GM12864 (cell line): ENCODE measurements around the gene CAMK2B.

Source experiments
- DNase-seq: peaks from one replicate; pipeline ENCODE4 v3.0.0-alpha.2; 2011; ENCODE audit warnings: low read depth
- H3K4me3 ChIP-seq: 2 replicates; pipeline ENCODE4 v1.5.1; 2011; ENCODE audit warnings: mild to moderate bottlenecking, low read depth, low read length, control low read depth
- TF ChIP-seq, protein P1 (sequence below): IDR thresholded peaks from 2 replicates; pipeline ENCODE4 v1.5.1; 2011; ENCODE audit warnings: low read depth, mild to moderate bottlenecking, moderate library complexity, low read length, control low read depth, inconsistent platforms; ENCODE audit errors: missing control alignments

Gene CAMK2B

DNA sequence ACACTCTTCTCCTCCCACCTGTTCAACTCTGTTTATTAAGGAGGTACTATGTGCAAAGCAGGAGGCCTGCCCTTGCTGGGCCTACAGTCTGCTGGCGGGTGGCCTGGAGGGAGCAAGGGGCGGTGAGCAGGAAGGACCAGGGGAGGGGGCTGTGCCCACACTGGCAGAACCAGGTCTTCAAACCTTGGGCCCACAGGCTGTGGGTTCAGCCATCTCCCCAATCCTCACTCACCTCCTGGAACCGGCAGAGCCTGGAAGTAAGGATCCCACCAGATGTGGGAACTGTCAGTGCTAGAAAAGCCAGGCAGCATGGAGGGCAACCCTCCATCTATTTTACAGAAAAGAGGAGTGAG, 50.8 kb downstream of the CAMK2B start:
- H3K4me3 ChIP-seq: no peak overlapping the region
- no peak for DNase-seq
- TF ChIP-seq, protein P1, sequence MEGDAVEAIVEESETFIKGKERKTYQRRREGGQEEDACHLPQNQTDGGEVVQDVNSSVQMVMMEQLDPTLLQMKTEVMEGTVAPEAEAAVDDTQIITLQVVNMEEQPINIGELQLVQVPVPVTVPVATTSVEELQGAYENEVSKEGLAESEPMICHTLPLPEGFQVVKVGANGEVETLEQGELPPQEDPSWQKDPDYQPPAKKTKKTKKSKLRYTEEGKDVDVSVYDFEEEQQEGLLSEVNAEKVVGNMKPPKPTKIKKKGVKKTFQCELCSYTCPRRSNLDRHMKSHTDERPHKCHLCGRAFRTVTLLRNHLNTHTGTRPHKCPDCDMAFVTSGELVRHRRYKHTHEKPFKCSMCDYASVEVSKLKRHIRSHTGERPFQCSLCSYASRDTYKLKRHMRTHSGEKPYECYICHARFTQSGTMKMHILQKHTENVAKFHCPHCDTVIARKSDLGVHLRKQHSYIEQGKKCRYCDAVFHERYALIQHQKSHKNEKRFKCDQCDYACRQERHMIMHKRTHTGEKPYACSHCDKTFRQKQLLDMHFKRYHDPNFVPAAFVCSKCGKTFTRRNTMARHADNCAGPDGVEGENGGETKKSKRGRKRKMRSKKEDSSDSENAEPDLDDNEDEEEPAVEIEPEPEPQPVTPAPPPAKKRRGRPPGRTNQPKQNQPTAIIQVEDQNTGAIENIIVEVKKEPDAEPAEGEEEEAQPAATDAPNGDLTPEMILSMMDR: no peak

DNA sequence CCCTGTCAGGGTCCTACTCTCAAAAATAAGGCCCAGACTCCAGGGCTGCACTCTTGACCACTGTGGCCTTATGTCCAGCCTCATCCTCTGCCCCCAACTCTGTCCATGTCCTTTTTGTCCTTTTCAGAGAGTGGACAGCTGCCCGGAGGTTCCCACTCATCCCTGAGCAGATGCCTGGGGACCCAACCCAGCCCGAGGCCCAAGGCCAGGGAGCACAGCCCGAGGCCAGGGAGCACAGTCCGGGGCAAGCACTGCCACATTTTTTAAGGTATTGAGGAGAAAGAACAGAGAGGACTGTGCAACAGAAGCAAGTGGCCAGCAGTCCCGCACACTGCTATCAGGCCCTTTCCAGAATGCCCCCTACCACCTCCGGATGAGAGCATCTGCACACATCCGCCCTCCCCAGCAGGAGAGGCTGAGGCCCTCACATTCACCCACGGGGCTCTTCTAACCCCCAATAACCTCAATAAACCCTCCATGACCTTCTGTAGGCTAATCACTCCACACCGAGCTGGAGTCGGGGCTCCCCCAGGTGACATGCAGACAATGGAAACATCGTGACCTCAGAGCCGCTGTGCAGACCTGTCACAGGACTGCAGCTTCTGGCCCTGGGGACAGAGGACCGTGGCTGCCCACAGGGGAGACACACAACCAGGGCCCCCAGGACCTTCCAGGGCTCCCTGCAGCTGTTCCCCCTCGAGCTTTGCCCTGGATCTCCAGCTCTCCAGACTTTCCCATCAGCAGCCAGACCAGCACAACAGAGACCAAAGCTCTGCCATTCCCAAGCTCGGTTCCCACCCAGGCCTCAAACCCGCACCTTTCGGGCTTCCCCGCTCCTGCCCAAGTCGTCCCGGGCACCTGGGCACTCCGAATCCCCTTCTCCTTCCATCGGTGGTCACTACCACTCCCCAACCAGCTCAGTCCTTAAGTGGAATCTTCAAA, 51.4 kb downstream of the CAMK2B start:
- no peak for DNase-seq
- TF ChIP-seq, protein P1: no peak
- H3K4me3 ChIP-seq: no peak overlapping the region

DNA sequence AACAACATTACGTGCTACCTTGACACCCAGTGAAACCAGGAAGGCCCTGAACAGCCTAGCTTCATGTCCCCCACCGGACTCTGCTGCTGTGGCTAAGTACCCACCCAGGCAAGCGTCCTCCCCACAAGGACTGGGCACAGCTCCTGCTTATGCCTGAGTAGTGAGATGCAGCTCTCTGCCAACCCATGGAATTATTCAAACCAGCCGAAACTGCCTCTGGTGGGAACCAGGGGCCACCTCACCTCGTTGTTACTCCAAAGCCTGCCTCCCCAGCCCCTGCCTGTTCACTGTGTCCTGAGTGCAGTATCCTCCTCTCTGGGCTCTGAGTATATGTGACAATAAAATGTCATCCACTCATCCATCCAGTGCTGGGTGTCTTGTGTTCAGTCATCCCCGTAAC, 52.4 kb downstream of the CAMK2B start:
- DNase-seq: no peak
- H3K4me3 ChIP-seq: no peak overlapping the region
- TF ChIP-seq, protein P1: no peak

DNA sequence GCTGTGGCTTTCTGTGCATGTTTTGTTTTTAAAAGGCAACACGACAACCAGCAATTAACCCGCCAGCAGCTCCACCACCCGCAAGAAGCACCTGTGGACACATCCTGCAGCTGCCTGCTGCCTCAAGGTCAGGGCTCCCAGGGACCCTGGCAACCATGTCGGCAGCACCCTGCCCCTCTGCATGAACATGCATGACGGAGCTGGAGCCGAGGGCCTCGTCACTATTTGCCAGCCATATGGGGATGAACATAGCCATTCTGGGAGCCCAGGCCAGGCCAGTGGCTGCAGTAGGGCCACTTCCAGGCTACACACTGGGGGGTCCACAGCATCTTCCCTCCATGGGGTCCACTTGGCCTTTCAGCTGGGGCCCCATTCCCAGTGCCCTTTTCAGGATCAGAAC, 52.9 kb downstream of the CAMK2B start:
- H3K4me3 ChIP-seq: no peak overlapping the region
- DNase-seq: no peak
- TF ChIP-seq, protein P1: no peak

DNA sequence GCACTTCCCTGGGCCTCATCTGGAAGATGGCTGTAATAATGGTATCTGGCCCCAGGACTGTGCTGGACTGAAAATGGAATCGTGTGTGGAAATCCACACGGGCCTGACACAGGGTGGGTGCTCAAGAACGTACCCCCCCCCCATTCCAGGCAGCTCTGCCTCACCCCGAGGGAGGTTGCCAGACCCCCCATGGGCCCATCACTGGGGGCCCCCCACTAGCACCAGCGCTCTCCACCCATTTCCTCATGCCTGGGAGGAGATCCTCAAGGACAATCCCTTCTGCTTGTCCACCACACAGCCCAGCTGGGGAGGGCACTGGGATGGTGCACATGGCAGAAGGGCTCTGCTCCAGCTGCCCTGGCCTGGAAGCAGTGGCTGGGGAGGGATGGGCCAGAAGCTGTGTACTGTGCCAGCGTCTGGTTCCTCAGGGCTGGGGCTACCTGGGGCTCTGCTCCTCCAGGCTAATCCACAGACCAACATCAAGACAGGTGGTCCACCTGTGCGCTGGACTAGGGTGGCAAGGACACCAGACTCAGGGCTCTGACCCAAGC, 55.4 kb downstream of the CAMK2B start:
- TF ChIP-seq, protein P1: no peak

DNA sequence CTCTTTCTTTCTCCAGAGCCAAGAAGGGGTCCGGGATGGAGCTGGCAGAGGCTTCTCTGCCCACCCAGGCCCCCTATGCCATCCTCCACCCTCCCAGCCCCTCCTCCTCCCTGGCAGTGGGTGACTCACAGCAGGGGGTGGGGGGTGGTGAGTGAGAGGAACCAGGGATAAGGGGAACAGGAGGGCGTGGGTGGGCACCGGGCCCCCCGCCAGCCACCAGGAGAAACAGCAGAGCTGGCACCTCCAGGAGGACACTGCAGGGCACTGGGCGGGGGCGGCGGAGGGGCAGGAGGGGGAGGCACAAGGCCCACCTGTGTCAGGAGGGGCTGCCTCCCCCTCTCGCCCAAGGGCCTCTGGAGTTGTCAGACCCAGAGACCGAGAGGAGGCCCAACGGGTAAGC, 56.0 kb downstream of the CAMK2B start:
- TF ChIP-seq, protein P1: no peak
- DNase-seq: no peak
- no peak overlapping the region for H3K4me3 ChIP-seq

More for the DNA sequence above, 55.4 kb downstream of the CAMK2B start:
- H3K4me3 ChIP-seq: no peak overlapping the region
- DNase-seq: no peak

DNA sequence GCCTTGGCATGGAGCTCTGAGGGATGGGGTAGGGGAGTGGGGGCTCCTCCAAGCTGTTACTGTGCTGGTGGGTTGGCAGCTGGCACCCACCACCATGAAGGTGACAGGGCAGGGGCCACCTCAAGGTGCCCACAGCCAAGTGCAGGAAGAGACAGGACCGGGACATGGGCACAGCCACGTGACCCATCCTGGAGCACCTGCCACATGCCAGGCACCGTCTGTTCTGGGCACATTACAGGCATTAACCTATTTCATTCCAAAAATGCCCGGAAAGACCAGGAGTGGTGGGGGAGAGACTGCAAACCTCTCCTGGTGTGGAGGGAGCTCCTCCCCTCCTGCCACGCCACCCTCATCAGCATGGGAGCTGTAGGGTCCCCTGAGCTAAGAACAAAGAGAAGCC, 56.7 kb downstream of the CAMK2B start:
- no peak for DNase-seq
- TF ChIP-seq, protein P1: no peak
- H3K4me3 ChIP-seq: no peak overlapping the region
